CD4-positive, alpha-beta T cell treated with Interleukin-10 for 1 hour (primary cell): ENCODE measurements around the gene GAA.

Source experiments
- DNase-seq: peaks from one replicate; pipeline ENCODE4 v3.0.0-alpha.2; 2020

The GAA gene

GRCh38 chr17:80101011-80101945 lies at the start of gene GAA:
GAA (plus strand) TSS chr17:80101581; CDS start chr17:80104587, 3,006 bp downstream.
- peak; percentile 91 for DNase-seq

- DNase-seq = no peak
Observed at GRCh38 chr17:80051681-80052080, 49.7 kb upstream of the GAA start.

GRCh38 chr17:80053102-80053501 lies 48.3 kb upstream of the GAA start:
- no peak for DNase-seq

- DNase-seq = no peak
Observed at GRCh38 chr17:80055597-80055996, 45.8 kb upstream of the GAA start.

GRCh38 chr17:80058311-80058955 lies 42.9 kb upstream of the GAA start:
- DNase-seq = no peak

GRCh38 chr17:80060644-80061043 lies 40.7 kb upstream of the GAA start:
- DNase-seq = no peak

- DNase-seq = no peak
Observed at GRCh38 chr17:80061421-80061820, 40.0 kb upstream of the GAA start.

- no peak for DNase-seq
Observed at GRCh38 chr17:80063830-80064585, 37.4 kb upstream of the GAA start.

- DNase-seq = no peak
Observed at GRCh38 chr17:80064696-80065095, 36.7 kb upstream of the GAA start.

GRCh38 chr17:80065478-80066170 lies 35.8 kb upstream of the GAA start:
- DNase-seq = no peak

GRCh38 chr17:80067393-80067986 lies 33.9 kb upstream of the GAA start:
- no peak for DNase-seq

GRCh38 chr17:80068301-80069222 lies 32.8 kb upstream of the GAA start:
- DNase-seq = no peak

GRCh38 chr17:80070375-80071115 lies 30.8 kb upstream of the GAA start:
- no peak for DNase-seq

- DNase-seq = no peak
Observed at GRCh38 chr17:80071116-80071841, 30.1 kb upstream of the GAA start.

GRCh38 chr17:80072410-80072809 lies 29.0 kb upstream of the GAA start:
- no peak for DNase-seq

- no peak for DNase-seq
Observed at GRCh38 chr17:80080081-80080480, 21.3 kb upstream of the GAA start.

- no peak for DNase-seq
Observed at GRCh38 chr17:80081596-80081995, 19.8 kb upstream of the GAA start.

GRCh38 chr17:80082403-80083135 lies 18.8 kb upstream of the GAA start:
- DNase-seq = peak; percentile 69

GRCh38 chr17:80083136-80083661 lies 18.2 kb upstream of the GAA start:
- no peak for DNase-seq
